ENCODE results near the gene DNMT3L.

DNA sequence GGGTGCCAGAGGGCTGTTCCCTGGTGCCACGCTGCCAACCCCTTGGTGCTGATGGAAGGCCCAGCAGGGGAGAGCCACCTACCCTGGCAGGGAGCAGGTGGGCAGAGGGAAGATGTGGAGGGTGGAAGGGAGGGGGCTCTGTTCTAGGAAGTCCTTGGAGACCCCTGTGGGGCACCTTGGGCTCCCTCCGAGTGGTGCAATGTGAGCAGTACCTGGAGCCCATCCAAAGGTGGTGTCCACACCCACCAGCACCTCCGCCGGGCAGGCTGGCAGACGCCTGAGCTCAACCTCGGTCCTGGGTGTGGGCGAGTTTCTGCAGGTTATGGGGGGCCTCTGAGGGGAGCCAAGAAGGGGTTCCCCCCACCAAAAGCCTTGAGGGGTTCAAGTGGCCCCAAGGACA, 11.3 kb upstream of the DNMT3L start:
- no peak for TF ChIP-seq CTCF (IDR thresholded peaks at IDR 0.05; ENCODE audit: low read depth, low read length, poor library complexity, severe bottlenecking)
- TF ChIP-seq EZH2phosphoT487 (IDR thresholded peaks at IDR 0.05; ENCODE audit: borderline replicate concordance, low read length), result no peak
